T-helper 17 cell (primary cell): Measurements from ENCODE around the gene COL4A1. TPM values are rescaled to one million over a fixed set of nuclear protein-coding genes. Genes with fewer than 3 reads are reported as not detected.
"Not testable (repeated sequence)": the region's sequence is repeated elsewhere in the genome, so short reads cannot be mapped to it uniquely, and the experiment has no call there.

Experiments
- ATAC-seq: fragments of 150-1000 bp; cut with Tn5 transposase; 2 replicates; pipeline ENCODE4 v1.10.0; 2021; ENCODE audit warnings: mild to moderate bottlenecking, moderate library complexity
- DNase-seq, 3 donors: peaks; one replicate each; pipeline versions ENCODE4 v3.0.0 to v3.0.0-alpha.2; 2020 to 2021
- H3K9me3 ChIP-seq: one replicate; pipeline ENCODE4 v1.7.0; 2013; ENCODE audit warnings: low read length, mild to moderate bottlenecking; ENCODE audit not compliant: control insufficient read depth, poor library complexity, severe bottlenecking
- H3K27ac Mint-ChIP-seq: one replicate; pipeline ENCODE4 v1.8.0; 2022; ENCODE audit warnings: mild to moderate bottlenecking, moderate library complexity, mixed read lengths
- H3K27me3 Mint-ChIP-seq: one replicate; pipeline ENCODE4 v1.8.0; 2022; ENCODE audit warnings: mixed read lengths
- H3K36me3 Mint-ChIP-seq: one replicate; pipeline ENCODE4 v1.8.0; 2022; ENCODE audit warnings: low read depth, mixed read lengths
- H3K4me1 Mint-ChIP-seq: one replicate; pipeline ENCODE4 v1.8.0; 2022; ENCODE audit warnings: mild to moderate bottlenecking, mixed read lengths
- H3K4me3 Mint-ChIP-seq: one replicate; pipeline ENCODE4 v1.8.0; 2022; ENCODE audit warnings: mild to moderate bottlenecking, moderate library complexity, mixed read lengths
- total RNA-seq, 4 donors: library from RNA in 2 of 4; stranded (reverse) in 2 of 4; gene quantifications; one replicate each; pipeline ENCODE4 v1.2.3 and lab custom pipeline; 2022 to 2026

COL4A1 gene
- total RNA-seq, 2 donors from 2014 or later: 0.37 TPM; not detected in 1

DNA sequence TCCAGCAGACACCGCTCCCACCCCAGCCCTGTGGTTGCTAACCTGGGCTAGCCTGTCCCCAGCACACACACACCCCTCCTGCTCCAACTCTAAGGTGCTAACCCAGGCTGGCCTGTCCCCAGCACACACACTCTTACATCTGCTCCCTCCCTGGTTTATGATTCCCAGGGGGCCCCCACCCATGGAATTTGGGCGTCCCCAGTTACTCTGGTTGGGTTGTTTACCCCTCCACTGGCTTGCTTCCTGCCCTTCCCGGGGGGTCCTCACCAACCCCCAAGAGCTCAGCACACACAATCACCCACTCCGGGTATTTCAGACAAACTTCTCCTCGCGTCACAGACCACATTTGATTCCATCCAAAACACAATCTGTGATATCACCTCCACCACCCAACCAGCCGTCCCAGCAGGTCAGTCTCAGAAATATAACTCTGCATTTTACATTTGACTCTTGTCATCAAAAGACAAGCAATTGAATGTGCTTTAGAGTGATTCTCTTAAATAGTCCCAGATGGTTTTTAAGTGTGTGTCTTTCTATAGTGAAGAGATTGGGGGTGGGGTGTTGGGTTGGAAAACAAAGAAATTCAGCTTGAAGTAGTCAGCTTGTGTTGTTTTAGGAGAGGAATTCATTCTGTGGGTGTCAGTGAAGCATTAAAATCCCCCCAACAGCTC is 20.2 kb upstream of the COL4A1 start:
- Mint-ChIP-seq H3K36me3 (no peaks in the 10 kb centered on the region), H3K27me3 (peaks cover 79% of the 10 kb centered on the region), H3K4me1 (no peaks in the 10 kb centered on the region), H3K27ac (no peak overlapping the region), H3K4me3 (no peak overlapping the region)
- DNase-seq (no peak), ATAC-seq (no peak)
- no peaks in the 10 kb centered on the region for H3K9me3 ChIP-seq

DNA sequence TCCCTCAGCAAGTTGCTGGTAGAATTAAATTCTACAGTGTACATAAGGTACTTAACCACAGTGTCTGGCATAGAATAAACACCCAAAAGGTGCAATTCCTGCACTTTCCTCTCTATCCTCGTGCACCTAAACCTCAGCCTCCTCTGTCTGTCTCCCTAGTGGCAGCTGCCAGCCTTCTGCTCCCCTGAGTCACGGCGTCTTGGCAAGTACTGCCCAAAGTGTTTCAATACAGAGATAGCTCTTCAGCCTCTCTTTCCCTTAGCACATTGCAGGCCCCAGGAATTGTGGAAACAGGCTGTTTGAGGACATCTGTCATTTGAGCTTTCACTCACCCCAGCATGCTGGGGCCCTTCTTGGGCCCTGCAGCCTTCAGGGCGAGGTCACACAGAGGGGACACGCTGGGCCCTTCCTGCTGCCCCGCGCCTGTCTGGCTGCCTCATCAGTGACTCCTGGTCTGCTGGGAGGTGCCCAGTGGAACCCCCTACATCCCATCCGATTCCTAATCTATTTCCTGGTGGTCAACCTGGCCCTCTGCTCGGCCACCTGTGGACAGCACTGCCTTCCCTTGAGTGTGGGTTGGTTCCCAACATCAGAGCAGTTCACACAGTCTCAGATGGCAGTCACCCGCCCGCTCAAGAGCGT is 19.4 kb upstream of the COL4A1 start:
- H3K36me3 Mint-ChIP-seq: no peaks in the 10 kb centered on the region
- H3K4me1 Mint-ChIP-seq: no peaks in the 10 kb centered on the region
- H3K27me3 Mint-ChIP-seq: peaks cover 76% of the 10 kb centered on the region
- H3K4me3 Mint-ChIP-seq: no peak overlapping the region
- ATAC-seq (no peak), DNase-seq (no peak)
- H3K27ac Mint-ChIP-seq: no peak overlapping the region
- no peaks in the 10 kb centered on the region for H3K9me3 ChIP-seq

DNA sequence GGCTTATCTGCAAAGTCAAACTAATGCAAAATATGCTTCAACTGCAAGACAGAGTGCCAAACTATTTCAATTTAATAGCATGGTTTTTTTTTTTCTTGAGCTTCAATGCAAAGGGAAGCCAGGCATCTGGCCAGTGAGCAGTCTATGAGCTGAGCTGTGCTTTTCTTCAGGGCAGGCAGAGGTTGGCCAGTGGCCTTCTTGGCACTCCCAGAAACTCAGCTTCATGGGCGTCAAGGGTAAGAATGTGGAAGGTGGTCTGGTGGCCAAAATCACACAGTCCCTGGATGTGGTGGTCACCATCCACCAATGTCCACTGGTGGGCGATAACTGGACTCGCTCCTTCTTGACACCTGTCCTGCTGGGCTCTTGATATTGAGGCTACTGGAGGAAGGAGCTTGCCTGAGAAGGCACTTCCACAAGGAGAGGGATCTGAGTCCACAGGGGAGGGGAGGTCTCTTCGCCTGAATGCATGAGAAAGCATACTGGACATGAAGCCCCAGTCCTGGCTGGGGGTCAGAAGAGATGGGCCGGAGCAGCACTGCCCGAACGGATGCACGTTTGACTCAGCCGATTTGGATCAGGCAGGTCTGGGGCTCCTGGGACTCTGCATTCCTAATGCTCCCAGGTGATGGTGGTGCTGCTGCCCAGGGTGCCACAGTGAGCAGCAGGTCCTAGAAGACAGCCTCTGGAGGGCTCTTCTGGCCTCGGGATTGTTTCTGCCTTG is 17.2 kb upstream of the COL4A1 start:
- ATAC-seq (no peak), DNase-seq (no peak)
- Mint-ChIP-seq H3K27ac (no peak overlapping the region), H3K4me1 (peaks cover 3% of the 10 kb centered on the region), H3K36me3 (no peaks in the 10 kb centered on the region), H3K27me3 (peaks cover 57% of the 10 kb centered on the region), H3K4me3 (no peak overlapping the region)
- no peaks in the 10 kb centered on the region for H3K9me3 ChIP-seq

DNA sequence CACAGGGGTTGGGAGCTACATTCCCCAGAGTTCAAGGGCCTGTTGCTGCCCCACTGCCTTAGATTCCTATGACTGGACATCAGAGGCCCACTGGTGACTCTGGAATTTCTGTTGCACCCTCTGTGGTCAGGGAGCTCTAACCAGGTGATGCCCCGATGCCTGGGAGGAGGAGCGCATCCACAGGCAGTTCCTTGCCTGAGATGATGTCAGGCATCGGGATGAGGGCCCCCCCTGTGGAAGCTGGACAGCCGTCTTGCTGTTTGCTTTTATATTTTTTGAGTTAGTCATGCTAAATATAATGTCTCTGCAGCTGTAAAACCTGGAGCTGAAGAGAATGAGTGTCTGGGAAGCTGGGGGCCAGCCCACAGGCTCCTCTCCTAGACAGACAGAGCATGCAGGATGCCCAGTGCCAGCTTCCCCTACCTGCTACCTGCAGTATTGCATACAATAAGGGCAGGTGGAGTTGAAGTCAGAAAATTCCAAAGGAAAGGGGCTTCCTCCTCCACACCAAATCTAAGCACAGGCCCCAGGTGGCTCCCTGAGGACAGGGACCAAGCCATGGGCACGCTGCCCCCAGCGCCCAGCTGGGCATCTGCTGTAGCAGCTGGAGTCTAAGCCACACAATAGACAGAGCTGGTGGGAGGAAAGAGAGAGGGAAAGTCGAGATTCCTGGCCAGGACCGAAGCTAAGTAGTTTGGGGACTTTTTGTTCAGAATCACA is 16.4 kb upstream of the COL4A1 start:
- no peaks in the 10 kb centered on the region for H3K9me3 ChIP-seq
- no peak overlapping the region for H3K4me3 Mint-ChIP-seq
- no peak overlapping the region for H3K27ac Mint-ChIP-seq
- H3K36me3 Mint-ChIP-seq: no peaks in the 10 kb centered on the region
- no peak for ATAC-seq
- peaks cover 49% of the 10 kb centered on the region for H3K27me3 Mint-ChIP-seq
- DNase-seq: no peak
- H3K4me1 Mint-ChIP-seq: peaks cover 3% of the 10 kb centered on the region

DNA sequence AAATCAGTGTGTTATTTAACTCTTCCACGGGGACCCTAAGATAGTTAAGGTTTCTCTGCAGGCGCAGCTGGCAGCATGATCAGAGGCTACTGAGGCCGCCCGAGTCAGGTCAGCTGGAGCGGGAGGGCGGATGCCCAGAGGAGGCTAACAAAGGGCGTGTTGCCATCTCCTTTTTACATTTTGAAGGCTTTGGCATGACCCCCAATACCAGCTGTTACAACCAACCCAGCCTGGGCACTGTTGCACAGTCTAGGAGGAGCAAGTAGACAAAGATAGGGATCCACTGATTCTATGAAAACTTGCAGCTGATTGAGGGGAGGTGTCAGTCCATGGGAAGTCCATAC is 15.8 kb upstream of the COL4A1 start:
- DNase-seq (no peak), ATAC-seq (no peak)
- Mint-ChIP-seq H3K4me1 (peaks cover 3% of the 10 kb centered on the region), H3K36me3 (no peaks in the 10 kb centered on the region), H3K27ac (no peak overlapping the region), H3K27me3 (peaks cover 53% of the 10 kb centered on the region), H3K4me3 (no peak overlapping the region)
- no peaks in the 10 kb centered on the region for H3K9me3 ChIP-seq

DNA sequence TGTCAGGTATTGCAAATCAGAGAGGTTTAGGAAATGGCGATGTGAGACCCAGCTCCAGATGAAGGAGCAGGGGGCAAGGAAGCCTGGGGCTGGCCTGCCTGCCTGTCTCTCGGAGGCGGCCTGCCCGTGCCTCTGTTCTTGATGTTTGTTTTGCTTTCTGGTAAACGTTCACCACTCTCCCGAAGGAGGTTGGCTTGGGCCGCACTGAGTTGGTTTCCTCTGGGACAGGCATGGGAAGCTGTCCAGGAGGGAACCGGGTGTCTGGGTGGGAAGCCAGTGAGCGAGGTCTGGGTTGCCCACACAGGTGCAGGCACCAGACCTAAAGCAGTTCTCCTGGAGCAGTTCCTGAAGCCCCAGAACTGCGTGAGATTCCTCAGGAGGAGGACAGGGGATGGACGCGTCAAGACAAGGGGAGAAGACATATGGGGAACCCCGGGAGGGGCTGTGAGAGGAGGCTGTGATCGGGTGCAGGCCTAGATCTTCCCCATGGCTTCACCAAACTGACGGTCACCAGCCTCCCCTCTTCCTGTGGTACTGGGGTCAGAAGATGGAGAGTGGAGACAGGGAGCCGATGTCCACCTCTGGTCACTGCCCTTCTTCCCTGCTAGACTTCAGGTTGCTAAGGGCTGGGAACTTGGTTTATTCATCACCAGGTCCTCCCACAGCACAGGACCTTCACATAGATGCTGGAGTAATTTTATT is 15.3 kb upstream of the COL4A1 start:
- Mint-ChIP-seq H3K36me3 (no peaks in the 10 kb centered on the region), H3K4me1 (peaks cover 3% of the 10 kb centered on the region), H3K4me3 (no peak overlapping the region), H3K27me3 (peaks cover 53% of the 10 kb centered on the region), H3K27ac (no peak overlapping the region)
- no peak for ATAC-seq
- no peak for DNase-seq
- H3K9me3 ChIP-seq: no peaks in the 10 kb centered on the region

DNA sequence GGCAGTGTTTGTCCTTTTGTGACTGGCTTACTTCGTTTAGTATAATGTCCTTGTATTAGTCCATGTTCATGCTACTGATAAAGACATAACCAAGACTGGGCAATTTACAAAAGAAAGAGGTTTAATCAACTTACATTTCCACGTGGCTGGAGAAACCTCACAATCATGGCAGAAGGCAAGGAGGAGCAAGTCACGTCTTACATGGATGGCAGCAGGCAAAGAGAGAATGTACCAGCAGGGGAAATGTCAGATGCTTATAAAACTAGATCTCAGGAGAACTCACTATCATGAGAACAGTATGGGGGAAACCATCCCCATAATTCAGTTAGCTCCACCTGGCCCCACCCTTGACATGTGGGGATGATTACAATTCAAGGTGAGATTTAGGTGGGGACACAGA is 14.6 kb upstream of the COL4A1 start:
- H3K27ac Mint-ChIP-seq: not testable (repeated sequence)

DNA sequence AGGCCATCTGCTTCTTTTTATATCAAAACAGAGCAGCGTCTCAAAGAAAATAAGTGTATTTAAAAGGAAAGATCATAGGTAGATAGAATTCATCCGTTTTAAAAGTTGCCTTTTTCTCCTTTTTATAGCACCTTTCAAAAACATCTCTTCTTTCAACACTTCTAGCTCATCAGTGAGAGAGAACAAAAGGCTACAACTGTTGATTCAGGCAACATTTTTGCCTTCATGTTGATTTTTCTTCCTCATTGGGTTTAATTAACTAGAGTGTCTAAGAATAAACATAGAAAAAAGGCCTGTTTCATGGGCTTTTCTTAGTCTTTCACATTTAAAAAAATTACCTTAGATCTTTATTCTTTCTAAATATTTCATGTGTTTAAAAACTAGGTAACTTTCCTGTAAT is 13.7 kb upstream of the COL4A1 start:
- no peaks in the 10 kb centered on the region for H3K9me3 ChIP-seq
- Mint-ChIP-seq H3K36me3 (no peaks in the 10 kb centered on the region), H3K27me3 (peaks cover 43% of the 10 kb centered on the region), H3K27ac (no peak overlapping the region), H3K4me1 (peaks cover 3% of the 10 kb centered on the region), H3K4me3 (no peak overlapping the region)
- DNase-seq (no peak), ATAC-seq (no peak)

More for the DNA sequence above, 14.6 kb upstream of the COL4A1 start:
- H3K4me1 Mint-ChIP-seq, H3K4me3 Mint-ChIP-seq, DNase-seq, H3K9me3 ChIP-seq, ATAC-seq, H3K36me3 Mint-ChIP-seq: not testable (repeated sequence)
- H3K27me3 Mint-ChIP-seq: peaks cover 46% of the 10 kb centered on the region

DNA sequence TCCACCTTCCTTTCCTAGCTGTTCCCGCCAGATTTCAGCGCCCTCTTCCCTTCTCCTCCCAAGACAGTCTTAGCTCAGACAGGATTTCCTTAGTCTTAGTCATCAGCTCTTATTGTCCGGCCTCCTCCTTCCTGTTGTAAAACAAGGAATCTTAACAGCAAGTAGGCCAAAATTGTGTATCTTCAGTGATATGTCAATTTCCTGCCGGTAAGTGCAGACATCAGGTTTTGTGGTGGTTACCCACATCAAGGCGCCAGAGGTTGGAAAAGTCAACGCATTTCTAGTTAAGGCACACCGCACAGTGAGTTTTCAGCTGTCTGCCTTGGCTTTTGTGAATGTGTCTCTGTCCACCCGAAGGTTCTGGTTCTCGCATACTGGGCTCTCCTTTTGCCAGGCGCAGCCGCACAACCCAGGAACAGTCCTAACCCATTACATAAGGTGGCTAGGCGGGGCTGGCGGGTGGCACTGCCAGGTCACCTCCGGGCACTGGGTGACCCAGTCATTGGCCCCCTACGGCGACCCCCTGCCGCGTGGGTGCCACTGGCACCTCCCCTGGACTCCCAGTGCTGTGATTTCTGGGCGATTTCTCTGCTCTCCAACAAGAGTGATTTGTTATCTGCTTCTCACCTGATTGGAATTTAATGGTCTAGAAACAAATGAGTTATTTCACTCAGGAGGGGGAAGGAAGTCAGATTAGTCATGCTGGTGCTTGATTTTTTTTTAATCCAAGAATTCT is 13.0 kb upstream of the COL4A1 start:
- ATAC-seq: no peak

DNA sequence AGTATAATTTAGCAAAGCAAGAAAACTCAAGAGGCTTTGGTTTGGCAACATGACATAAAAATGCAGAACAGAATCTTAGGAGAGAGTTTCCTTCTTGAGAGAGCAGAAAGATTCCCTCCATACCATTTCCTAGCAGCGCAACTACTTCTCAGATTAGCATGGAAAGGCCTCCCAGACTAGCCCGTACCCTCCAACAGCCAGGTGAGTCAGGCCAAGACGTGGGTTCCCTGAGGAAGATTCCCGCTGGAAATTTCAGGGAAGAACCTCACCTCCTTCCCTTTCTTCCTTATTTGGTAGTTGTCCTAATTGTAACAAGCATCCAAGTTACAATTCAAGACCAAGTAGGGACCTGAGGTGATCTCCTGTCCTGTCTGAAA is 12.4 kb upstream of the COL4A1 start:
- Mint-ChIP-seq H3K27ac (no peak overlapping the region), H3K27me3 (peaks cover 38% of the 10 kb centered on the region), H3K4me1 (peaks cover 3% of the 10 kb centered on the region), H3K4me3 (no peak overlapping the region), H3K36me3 (no peaks in the 10 kb centered on the region)
- H3K9me3 ChIP-seq: no peaks in the 10 kb centered on the region
- DNase-seq (no peak), ATAC-seq (no peak)

More for the DNA sequence above, 13.0 kb upstream of the COL4A1 start:
- Mint-ChIP-seq H3K27ac (no peak overlapping the region), H3K36me3 (no peaks in the 10 kb centered on the region), H3K4me1 (peaks cover 3% of the 10 kb centered on the region), H3K27me3 (peaks cover 43% of the 10 kb centered on the region), H3K4me3 (no peak overlapping the region)
- H3K9me3 ChIP-seq: no peaks in the 10 kb centered on the region
- no peak for DNase-seq

DNA sequence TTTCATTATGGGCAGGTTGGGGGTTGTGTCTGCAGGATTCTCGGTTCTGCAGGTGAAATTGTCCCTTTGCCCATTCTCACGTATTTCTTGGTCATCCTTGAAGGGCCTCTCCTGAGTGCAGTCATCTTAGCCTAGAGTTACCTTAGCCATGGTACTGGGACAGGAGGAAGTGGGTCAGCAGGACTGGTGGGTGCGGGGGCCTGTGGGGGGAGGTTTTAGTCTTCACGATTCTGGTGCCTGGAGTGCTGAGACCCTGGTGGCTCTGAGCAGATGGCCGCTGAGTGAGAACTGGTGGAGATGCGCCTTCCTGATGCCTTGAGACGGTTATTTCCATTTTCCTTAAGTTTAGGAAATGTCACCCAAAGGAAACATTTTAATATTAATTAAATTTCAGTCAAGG is 12.0 kb upstream of the COL4A1 start:
- no peak overlapping the region for H3K4me3 Mint-ChIP-seq

DNA sequence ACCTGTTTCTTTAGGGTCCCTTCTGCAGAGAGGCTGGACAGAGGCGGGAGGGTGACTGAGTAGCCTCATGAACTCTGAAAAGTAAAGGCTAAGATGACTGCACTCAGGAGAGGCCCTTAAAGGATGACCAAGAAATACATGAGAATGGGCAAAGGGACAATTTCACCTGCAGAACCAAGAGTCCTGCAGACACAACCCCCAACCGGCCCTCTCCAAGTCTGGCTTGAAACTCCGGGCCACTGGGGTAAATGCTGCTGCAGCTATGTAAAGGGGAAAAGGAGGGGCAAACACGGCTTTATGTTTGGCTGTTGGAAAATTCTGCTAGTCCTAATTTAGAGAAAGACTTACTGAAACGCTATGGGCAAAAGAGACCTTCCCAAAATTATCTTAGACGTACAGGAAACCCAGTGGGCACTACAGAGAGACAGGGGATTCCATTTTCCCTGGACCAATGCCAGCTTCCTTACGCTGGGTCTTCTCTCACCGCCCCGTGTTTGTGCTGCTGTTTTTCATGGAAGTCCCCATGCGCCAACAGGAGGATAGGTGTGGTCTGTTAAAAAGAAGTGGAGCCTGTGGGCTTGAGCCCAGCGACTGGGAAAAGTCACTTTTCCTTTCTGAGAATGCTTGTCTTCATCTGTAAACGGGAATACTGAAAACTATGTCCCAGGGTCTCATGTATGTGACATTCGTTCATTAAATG is 10.7 kb upstream of the COL4A1 start:
- no peak overlapping the region for H3K27ac Mint-ChIP-seq
- no peaks in the 10 kb centered on the region for H3K9me3 ChIP-seq
- H3K4me3 Mint-ChIP-seq: no peak overlapping the region
- H3K36me3 Mint-ChIP-seq: no peaks in the 10 kb centered on the region
- H3K27me3 Mint-ChIP-seq: peaks cover 36% of the 10 kb centered on the region
- ATAC-seq: no peak
- DNase-seq: no peak
- H3K4me1 Mint-ChIP-seq: peaks cover 3% of the 10 kb centered on the region

More for the DNA sequence above, 12.0 kb upstream of the COL4A1 start:
- Mint-ChIP-seq H3K27ac (no peak overlapping the region), H3K4me1 (peaks cover 3% of the 10 kb centered on the region), H3K27me3 (peaks cover 38% of the 10 kb centered on the region), H3K36me3 (no peaks in the 10 kb centered on the region)
- ATAC-seq: no peak
- DNase-seq: no peak
- no peaks in the 10 kb centered on the region for H3K9me3 ChIP-seq
